ENCODE results near the gene ATP2C1.
"Not testable (repeated sequence)": the region's sequence is repeated elsewhere in the genome, so short reads cannot be mapped to it uniquely, and the experiment has no call there.

The ATP2C1 gene

DNA sequence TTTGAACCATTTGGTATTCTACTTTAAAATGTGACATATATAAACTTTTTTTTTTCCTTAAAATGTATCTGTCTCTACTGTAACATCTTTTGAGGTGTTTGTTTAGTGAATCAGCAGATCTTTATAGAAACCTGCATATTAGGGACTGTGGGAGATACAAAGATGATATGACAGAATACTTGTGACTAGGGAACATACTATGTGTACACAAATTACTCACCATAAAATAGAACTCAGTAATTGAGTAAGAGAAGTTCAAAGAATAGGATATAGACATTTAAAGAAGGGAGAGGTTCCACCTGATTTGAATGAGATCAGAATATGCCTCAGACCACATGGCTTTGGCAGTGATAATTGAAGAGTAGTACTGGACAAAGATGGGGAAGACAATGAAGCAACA lies 47.9 kb downstream of the ATP2C1 start:
- DNase-seq = no peak

DNA sequence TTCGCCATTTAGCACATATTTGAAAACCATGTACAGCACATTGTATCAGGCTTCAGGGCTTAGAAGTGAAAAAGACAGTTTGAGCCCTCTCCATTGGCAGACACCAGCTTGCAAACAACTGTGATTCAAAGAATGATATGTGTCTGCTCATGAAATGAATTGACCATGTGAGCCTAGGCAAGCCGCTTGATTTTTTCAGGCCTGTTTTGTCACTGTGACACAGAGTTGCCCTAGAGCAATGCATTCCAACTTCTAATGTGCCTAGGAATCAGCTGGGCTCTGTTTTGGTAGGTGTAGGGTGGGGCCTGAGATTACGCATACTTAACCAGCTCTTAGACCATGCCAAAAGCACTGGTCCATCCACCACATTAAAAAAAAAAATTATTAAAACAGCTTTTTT lies 53.0 kb downstream of the ATP2C1 start:
- no peak for DNase-seq

DNA sequence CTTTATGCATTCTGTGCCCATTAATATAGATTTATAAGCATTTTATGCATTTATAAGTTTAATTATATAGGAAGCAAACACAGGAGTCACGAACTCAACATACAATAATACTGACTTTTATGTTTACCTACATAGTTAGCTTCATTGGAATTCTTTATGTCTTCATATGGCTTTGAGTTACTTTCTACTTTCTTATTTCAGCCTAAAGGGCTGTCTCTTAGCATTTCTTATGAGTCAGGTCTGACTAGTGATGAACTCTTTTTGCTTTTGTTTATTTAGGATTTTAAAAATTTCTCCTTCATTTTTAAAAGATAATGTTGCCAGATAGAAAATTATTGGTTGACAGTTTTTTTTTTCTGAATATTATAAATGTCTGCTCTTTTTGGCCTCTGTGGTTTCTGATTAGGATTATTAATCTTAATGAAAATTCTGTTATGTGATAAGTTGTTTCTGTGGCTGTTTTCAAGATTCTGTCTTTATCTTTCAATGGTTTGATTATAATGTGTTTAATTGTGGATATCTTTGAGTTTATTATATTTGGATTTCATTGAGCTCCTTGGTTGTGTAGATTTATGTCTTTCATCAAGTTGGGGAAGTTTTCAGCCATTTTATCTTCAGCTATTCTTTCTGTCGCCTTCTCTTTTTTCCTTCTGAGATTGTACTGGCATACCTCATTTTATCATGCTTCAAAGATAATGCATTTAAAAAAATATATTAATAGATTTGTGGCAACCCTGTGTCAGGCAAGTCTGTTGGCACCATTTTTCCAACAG lies 54.3 kb downstream of the ATP2C1 start:
- DNase-seq = no peak

- DNase-seq = no peak
Observed at GRCh38 chr3:130948929-130949328, 55.0 kb downstream of the ATP2C1 start.

GRCh38 chr3:130950124-130950523 lies 56.2 kb downstream of the ATP2C1 start:
- no peak for DNase-seq

DNA sequence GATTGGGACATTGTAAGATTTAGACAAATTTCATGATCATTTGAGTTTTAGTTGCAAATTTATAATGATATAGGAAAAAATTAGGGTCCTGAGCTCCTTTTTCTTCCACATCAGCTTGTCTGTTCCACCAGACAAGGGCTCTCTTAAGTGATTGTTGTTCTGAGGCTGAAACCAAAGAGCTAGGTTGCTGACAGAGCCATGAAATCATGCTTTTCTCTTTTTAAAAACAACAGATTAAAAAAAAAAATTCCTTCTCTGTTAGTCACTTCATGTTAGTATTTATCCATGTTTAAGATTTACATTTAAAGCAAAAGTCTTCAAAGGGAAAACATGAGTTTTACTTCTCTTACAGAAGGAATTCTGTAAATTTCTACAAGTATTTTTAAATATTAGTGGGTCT lies 56.8 kb downstream of the ATP2C1 start:
- no peak for DNase-seq

- no peak for DNase-seq
Observed at GRCh38 chr3:130955481-130955880, 61.6 kb downstream of the ATP2C1 start.

GRCh38 chr3:130956281-130956680 lies 62.4 kb downstream of the ATP2C1 start:
- DNase-seq = no peak

- DNase-seq = no peak
Observed at GRCh38 chr3:130956721-130957120, 62.8 kb downstream of the ATP2C1 start.

GRCh38 chr3:130960139-130960795 lies 66.4 kb downstream of the ATP2C1 start:
- no peak for DNase-seq

GRCh38 chr3:130961458-130961857 lies 67.6 kb downstream of the ATP2C1 start:
- no peak for DNase-seq

DNA sequence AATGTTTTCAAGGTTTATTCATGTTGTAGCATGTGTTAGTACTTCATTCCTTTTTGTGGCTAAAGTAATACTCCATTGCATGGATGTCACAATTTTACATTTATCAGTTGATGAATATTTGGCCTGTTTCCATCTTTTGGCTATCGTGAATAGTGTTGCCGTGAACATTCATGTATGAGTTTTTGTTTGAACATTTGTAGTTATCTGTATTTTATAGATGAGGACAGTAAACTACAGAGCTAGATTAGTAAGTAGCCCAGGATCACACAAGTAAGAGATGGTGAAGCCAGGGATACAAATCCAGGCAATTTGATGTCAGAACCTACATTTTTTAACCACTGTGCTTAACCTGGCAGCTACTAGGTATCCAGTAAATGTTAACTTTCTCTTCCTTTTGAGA lies 69.6 kb downstream of the ATP2C1 start:
- DNase-seq = no peak

DNA sequence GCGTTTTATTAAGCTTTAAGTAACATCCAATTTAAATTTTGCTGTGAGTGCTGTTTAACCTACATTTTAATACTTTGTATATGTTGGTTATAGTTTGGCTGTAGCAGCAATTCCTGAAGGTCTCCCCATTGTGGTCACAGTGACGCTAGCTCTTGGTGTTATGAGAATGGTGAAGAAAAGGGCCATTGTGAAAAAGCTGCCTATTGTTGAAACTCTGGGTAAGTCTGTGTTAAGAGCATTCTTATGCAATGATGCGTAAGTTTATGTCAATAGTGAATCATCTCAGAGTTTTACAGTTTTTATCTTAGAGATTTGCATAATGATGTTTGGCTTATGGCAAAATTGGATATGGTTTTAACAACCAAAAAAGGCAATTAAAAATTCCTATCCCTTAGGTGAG lies 70.0 kb downstream of the ATP2C1 start:
- DNase-seq = no peak

- no peak for DNase-seq
Observed at GRCh38 chr3:130967281-130967680, 73.4 kb downstream of the ATP2C1 start.

DNA sequence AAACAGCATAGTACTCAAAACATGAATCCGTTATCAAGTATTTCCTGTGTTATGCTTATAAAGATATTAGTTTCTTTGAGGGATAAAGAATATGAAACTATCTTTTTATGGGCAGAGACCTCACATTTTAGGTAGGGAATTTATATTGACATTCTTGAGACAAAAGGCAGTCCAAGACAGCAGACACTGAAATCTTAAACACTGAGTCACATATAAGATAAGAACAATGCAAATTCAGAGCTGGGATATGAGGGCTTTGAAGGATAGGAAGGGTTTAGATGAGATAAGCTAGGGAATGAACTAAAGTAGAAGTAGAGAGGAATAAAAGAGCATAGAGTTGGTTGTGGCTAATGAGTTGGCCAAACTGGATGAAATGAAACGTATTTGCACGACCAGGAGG lies 74.3 kb downstream of the ATP2C1 start:
- DNase-seq = no peak

DNA sequence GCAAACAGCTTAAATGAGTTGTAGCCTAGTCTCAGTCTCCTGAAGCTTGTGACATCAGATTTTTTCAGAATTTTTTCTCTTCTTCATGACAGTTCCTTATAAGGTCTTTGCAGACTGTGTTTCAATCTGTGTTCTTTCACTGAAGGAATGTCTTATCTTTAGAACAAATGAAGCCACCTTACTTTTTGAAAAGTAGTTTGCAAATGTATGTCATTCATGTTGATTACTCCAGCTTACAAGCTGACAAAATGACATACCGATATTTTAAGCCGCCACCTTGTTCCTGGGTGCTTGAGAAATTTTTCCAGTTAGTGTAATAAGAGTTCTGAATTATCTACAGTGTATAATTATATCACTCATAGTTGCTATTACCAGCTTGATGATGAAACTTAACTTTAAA lies 75.7 kb downstream of the ATP2C1 start:
- no peak for DNase-seq

GRCh38 chr3:130971208-130971607 lies 77.3 kb downstream of the ATP2C1 start:
- DNase-seq = no peak

DNA sequence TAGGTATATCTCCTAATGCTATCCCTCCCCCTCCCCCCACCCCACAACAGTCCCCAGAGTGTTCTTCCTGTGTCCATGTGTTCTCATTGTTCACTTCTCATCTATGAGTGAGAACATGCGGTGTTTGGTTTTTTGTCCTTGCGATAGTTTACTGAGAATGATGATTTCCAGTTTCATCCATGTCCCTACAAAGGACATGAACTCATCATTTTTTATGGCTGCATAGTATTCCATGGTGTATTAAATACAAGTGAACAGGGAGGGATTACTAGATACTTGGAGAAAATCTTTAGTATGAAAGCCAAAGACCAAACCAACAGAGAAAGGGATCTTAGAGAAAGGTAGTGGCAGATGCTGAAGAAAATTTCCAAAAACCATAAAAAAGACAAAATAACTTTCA lies 78.7 kb downstream of the ATP2C1 start:
- DNase-seq = not testable (repeated sequence)

GRCh38 chr3:130973406-130973805 lies 79.5 kb downstream of the ATP2C1 start:
- no peak for DNase-seq

GRCh38 chr3:130974201-130974600 lies 80.3 kb downstream of the ATP2C1 start:
- DNase-seq = no peak

DNA sequence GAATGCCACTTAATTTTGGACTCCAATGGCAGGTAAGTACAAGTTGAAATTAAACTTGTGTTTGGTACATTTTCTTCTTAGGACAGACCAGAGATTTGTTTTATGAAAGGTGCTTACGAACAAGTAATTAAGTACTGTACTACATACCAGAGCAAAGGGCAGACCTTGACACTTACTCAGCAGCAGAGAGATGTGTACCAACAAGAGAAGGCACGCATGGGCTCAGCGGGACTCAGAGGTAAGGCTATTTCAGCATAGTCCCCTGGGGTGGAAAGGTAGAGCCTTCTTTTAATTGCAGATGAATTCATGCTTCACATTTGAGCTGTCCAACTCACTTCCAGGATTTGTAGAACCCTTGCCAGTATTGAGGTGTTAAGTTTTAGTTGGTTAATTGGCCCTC lies 81.4 kb downstream of the ATP2C1 start:
- DNase-seq = no peak

DNA sequence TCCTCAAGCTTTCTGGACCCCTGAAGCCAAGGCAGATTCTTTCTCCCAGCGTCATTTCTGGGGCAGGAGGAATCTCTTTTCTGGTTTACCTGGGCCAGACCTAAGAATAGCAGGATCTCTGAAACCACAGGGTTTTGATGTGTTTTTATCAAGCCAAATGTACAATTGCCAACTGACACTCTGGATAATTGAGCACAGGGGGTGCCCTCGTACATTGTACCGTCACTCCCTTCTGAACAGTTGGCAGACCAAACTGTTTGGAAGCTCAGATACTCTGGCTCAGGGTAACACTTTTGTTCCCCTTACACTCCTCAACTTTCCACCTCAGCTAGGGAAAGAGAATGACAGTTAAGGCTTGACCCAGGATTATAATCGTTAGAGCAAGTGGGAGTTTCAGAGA lies 82.8 kb downstream of the ATP2C1 start:
- DNase-seq = no peak

- DNase-seq = no peak
Observed at GRCh38 chr3:130979117-130979516, 85.2 kb downstream of the ATP2C1 start.

GRCh38 chr3:130981469-130981868 lies 87.6 kb downstream of the ATP2C1 start:
- DNase-seq = no peak

DNA sequence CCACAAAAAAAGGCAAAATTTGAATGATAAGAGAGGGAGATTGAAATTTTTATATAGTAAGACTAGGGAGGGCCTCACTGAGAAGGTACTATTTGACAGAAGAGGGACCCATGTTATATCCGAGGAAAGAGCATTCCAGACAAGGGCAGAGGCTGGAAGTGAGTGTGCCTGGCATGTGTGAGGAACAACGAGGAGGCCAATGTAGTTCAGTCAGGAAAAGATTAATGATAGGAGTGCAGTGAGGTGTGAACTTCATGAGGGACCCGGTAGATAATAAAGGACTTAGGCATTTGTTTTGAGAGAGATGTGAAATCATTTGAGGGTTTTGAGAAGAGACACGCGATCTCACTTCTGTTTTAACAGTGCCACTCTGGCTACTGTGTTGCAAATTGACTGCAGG lies 96.4 kb downstream of the ATP2C1 start:
- no peak for DNase-seq
